Left ventricle myocardium superior (tissue), 1 donor: ENCODE measurements around the gene PDZRN3. TPM values are rescaled to one million over a fixed set of nuclear protein-coding genes. Genes with fewer than 3 reads are reported as not detected.

Experiments
- ATAC-seq: fragments of 200-7000 bp; cut with Tn5 transposase; one replicate; pipeline ENCODE4 v1.9.1; 2020; ENCODE audit warnings: mild to moderate bottlenecking, moderate library complexity
- DNase-seq: peaks from one replicate; pipeline ENCODE4 v3.0.0-alpha.2; 2020
- intact Hi-C: fragments of 100-400 bp; cut with micrococcal nuclease; formaldehyde crosslinking; loops from one replicate; pipeline ENCODE4 v1.11.0; 2022
- total RNA-seq: library from RNA; stranded (reverse); fragmentation: NEBNext Ultra II Directional; extraction: Animal tissue kit (Norgen Biotek cat#: 25700); gene quantifications from one replicate; pipeline ENCODE4 v1.2.1, GENCODE V29; 2021
- donor health status: DM: no; HTN: yes; CAD: no; lungs with severe emphysema.

Gene PDZRN3
- total RNA-seq, 1 donor from 2014 or later, result 147 TPM

DNA sequence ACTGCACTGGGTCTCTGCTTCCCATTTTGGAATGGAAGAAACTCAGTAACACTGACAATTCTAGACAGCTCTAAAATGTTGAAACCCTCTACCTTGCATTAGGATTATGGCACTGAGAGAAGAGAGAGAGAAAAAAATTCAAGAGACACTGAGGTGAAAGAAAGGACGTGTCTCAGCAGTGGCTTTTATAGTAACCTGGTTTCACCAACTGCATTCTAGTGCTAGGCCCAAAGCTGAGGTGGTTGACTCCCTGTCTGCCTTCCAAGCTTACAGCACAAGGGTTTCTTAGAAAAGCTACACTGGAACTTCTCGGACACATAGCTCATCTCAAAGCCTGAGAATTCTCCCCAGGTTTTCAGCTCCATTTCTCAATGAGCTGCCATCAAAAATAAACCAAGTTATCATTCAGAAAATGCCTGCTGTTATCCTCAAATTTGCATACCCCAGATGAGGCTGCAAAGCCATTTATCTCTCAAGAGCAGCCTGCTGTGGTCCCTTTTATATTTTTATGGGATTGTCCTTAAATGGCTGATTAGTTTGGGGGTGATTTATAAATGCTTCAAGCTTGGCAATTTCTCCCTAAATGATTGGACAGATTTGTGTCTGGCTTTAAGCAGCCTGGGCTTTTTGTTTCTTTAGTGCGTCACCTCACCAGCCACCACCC lies 283.3 kb downstream of the PDZRN3 start:
- intact Hi-C loops, result no loop called here
- DNase-seq, result no peak
- peak; percentile 69 for ATAC-seq

DNA sequence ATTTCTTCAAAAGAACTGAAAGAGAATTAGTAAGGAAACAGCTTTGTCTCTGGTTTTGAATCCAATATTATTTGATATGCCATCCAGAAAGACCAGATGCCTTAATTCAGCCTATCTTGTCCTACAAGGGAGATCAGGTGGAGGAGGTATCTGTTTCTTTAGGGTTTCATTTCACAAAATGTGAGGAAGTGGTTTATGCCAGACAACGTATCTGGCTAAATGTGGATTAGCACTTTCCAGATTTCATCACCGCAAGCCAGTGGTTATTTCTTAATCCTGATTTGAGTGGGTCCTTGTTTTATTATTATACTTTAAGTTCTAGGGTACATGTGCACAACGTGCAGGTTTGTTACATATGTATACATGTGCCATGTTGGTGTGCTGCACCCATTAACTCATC lies 292.2 kb downstream of the PDZRN3 start:
- ATAC-seq (no peak), DNase-seq (no peak)
- intact Hi-C loops, result no loop called here
